Measurements from ENCODE around the gene ZNF664.

- TF ChIP-seq POLR2A (IDR thresholded peaks at IDR 0.05; ENCODE audit: low read length), result no peak
- TF ChIP-seq GATA1 (IDR thresholded peaks at IDR 0.05; ENCODE audit: low read depth, low read length), result no peak
Measured at GRCh38 chr12:124036171-124036598, 63.2 kb downstream of the ZNF664 start.

All from erythroblast (primary cell).